ENCODE measurements around the gene OR1F1.

OR1F1 gene

DNA sequence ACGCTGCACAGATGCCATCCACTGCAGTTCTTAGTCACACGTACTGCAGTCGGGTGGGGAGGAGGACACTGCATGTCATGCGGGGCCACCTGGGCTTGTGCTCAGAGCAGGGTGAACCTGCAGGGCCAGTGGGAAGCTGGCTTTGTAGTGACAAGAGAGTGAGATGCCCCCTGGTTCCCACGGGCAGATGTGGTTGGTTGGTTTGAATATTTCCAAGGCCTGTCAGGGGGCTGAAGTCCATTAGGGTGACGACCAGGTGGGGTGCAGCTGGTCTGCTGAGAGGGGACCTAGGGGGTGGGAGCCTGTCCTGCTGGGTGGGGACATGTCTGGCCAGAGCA lies 38.8 kb upstream of the OR1F1 start:
- no peak overlapping the region for H3K4me3 ChIP-seq (ENCODE audit: insufficient read depth, low read length, poor library complexity, severe bottlenecking)

DNA sequence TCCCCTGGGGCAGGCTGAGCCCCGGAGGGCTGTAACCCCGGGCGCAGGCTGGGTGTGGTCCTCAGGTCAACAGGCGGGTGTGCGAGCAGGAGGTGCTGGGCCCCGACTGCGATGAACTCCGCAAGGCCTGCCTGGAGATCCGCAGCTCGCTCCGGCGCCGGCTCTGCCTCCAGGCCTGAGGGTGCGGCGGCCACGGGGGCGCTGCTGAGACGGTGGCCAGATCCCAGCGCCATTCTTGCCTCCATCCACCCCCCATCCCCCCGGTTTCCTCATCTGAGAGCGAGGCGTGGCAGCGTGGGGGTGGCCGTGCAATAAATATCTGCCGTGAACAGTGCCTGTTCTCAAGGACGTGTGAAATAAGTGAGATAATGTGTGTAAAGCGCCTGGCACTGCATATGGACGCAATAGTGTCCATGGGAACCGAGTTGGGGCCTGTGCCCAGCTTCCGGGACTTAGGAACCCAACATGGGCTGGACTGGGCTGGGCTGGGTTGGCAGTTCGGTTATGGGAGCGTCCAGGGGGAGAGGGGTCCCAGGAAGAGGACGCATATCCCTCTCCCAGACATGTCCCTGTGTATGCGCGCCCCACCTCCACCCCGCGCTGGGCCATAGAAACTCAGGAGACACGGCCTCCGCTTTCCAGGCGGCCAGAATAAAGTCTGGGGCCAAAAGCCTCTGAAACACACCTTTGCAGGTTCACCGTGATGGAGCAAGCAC lies 38.2 kb upstream of the OR1F1 start:
- Histone ChIP-seq H3K27me3 (ENCODE audit: low read length) (no peaks in the 10 kb centered on the region), H3K36me3 (ENCODE audit: low read length) (no peaks in the 10 kb centered on the region), H4K20me1 (ENCODE audit: low read depth, low read length) (no peaks in the 10 kb centered on the region), H3K4me3 (ENCODE audit: insufficient read depth, low read length, poor library complexity, severe bottlenecking) (peak overlapping the region; percentile 64), H3K27ac (ENCODE audit: low read depth, low read length) (peak overlapping the region; percentile 39), H3F3A (ENCODE audit: insufficient read depth) (peaks cover 9% of the 10 kb centered on the region; the same call in 1 of the 2 replicates), H3K79me2 (ENCODE audit: insufficient read depth, low read length) (no peaks in the 10 kb centered on the region), H3K4me2 (ENCODE audit: low read depth, low read length, poor library complexity, severe bottlenecking) (peak overlapping the region; percentile 74), H2AFZ (ENCODE audit: low read depth, low read length, severe bottlenecking) (peak overlapping the region; percentile 71), H3K9me2 (replicated peaks; ENCODE audit: insufficient read depth, low read length) (no peaks in the 10 kb centered on the region), H3K9me3 (ENCODE audit: insufficient read depth, low read length) (no peaks in the 10 kb centered on the region), H3K9ac (ENCODE audit: low read length) (peak overlapping the region; percentile 66)
- no peak for TF ChIP-seq EZH2phosphoT487 (conservative IDR thresholded peaks at IDR 0.05; ENCODE audit: low read length)
- TF ChIP-seq, protein P1, sequence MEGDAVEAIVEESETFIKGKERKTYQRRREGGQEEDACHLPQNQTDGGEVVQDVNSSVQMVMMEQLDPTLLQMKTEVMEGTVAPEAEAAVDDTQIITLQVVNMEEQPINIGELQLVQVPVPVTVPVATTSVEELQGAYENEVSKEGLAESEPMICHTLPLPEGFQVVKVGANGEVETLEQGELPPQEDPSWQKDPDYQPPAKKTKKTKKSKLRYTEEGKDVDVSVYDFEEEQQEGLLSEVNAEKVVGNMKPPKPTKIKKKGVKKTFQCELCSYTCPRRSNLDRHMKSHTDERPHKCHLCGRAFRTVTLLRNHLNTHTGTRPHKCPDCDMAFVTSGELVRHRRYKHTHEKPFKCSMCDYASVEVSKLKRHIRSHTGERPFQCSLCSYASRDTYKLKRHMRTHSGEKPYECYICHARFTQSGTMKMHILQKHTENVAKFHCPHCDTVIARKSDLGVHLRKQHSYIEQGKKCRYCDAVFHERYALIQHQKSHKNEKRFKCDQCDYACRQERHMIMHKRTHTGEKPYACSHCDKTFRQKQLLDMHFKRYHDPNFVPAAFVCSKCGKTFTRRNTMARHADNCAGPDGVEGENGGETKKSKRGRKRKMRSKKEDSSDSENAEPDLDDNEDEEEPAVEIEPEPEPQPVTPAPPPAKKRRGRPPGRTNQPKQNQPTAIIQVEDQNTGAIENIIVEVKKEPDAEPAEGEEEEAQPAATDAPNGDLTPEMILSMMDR (IDR thresholded peaks at IDR 0.05; ENCODE audit: insufficient read depth, low read length, poor library complexity, severe bottlenecking), result peak; percentile 56

More for the DNA sequence above, 38.8 kb upstream of the OR1F1 start:
- no peaks in the 10 kb centered on the region for H3K9me2 ChIP-seq (replicated peaks; ENCODE audit: insufficient read depth, low read length)
- H3K4me2 ChIP-seq (ENCODE audit: low read depth, low read length, poor library complexity, severe bottlenecking), result peak overlapping the region; percentile 74
- H3K27ac ChIP-seq (ENCODE audit: low read depth, low read length), result no peak overlapping the region
- H3K9me3 ChIP-seq (ENCODE audit: insufficient read depth, low read length), result no peaks in the 10 kb centered on the region
- H3K36me3 ChIP-seq (ENCODE audit: low read length), result no peaks in the 10 kb centered on the region
- no peaks in the 10 kb centered on the region for H3K79me2 ChIP-seq (ENCODE audit: insufficient read depth, low read length)
- H3K27me3 ChIP-seq (ENCODE audit: low read length), result no peaks in the 10 kb centered on the region
- TF ChIP-seq, protein P1 (IDR thresholded peaks at IDR 0.05; ENCODE audit: insufficient read depth, low read length, poor library complexity, severe bottlenecking), result no peak
- TF ChIP-seq EZH2phosphoT487 (conservative IDR thresholded peaks at IDR 0.05; ENCODE audit: low read length), result no peak
- H3F3A ChIP-seq (ENCODE audit: insufficient read depth), result peaks cover 9% of the 10 kb centered on the region; the same call in 1 of the 2 replicates
- H3K9ac ChIP-seq (ENCODE audit: low read length), result no peak overlapping the region
- H4K20me1 ChIP-seq (ENCODE audit: low read depth, low read length), result no peaks in the 10 kb centered on the region
- no peak overlapping the region for H2AFZ ChIP-seq (ENCODE audit: low read depth, low read length, severe bottlenecking)

DNA sequence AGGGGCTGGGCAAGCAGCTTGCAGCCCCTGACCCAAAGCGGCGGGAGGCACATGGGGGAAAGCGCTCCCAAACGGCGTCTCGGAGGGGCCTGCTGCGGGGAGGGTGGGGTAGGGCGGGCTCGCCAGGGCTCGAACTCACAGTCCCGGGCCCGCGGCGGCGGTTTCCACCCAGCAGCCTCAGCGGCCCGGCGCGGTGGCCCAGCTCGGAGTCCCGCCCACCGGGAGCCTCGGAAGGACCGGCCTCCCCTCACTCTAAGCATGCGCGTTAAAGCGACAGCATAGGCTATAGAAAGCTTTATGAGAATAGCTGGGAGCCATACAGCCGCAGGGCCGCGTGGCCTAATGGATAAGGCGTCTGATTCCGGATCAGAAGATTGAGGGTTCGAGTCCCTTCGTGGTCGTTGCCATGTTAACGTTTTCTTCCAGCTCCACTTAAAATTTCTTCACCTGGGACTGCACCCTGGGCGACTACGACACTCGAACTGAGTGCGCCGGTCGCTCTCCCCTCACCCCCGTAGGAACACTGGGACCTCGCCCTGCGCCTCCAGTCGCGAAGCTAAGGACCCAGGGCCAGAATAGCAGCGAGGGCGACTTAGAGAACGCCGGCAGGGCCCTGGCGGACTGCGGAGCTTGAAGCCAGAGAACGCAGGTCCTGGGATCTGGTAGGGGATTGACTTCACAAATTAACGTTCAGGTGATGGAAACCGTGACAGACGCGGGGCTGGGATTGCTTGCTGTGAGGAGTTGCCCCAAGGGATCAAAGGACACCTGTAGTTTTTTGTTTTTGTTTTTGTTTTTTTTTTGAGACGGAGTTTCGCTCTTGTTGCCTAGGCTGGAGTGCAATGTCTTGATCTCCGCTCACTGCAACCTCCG lies 37.4 kb upstream of the OR1F1 start:
- Histone ChIP-seq H4K20me1 (ENCODE audit: low read depth, low read length) (no peaks in the 10 kb centered on the region), H3K79me2 (ENCODE audit: insufficient read depth, low read length) (no peaks in the 10 kb centered on the region), H3K27ac (ENCODE audit: low read depth, low read length) (peak overlapping the region; percentile 39), H3K27me3 (ENCODE audit: low read length) (no peaks in the 10 kb centered on the region), H3F3A (ENCODE audit: insufficient read depth) (peaks cover 12% of the 10 kb centered on the region; the same call in 1 of the 2 replicates), H3K4me3 (ENCODE audit: insufficient read depth, low read length, poor library complexity, severe bottlenecking) (peak overlapping the region; percentile 64), H2AFZ (ENCODE audit: low read depth, low read length, severe bottlenecking) (peak overlapping the region; percentile 71), H3K9me2 (replicated peaks; ENCODE audit: insufficient read depth, low read length) (no peaks in the 10 kb centered on the region), H3K36me3 (ENCODE audit: low read length) (no peaks in the 10 kb centered on the region), H3K9ac (ENCODE audit: low read length) (peak overlapping the region; percentile 66), H3K9me3 (ENCODE audit: insufficient read depth, low read length) (no peaks in the 10 kb centered on the region), H3K4me2 (ENCODE audit: low read depth, low read length, poor library complexity, severe bottlenecking) (peak overlapping the region; percentile 74)
- TF ChIP-seq EZH2phosphoT487 (conservative IDR thresholded peaks at IDR 0.05; ENCODE audit: low read length), result no peak
- TF ChIP-seq, protein P1 (IDR thresholded peaks at IDR 0.05; ENCODE audit: insufficient read depth, low read length, poor library complexity, severe bottlenecking), result no peak

Measured in SU-DHL-6 (cell line).